Peyer's patch (tissue), 4 donors: ENCODE results near the gene RELN.

Experiments
- CTCF ChIP-seq, 6 experiments: fragments of 450-650 bp in 4 of 6; fragments of 200-600 bp in 2 of 6; sonication (generic) in 1 of 6; IDR thresholded peaks; one replicate each; pipeline ENCODE4 v1.5.1; 2017 to 2019; ENCODE audit warnings: antibody characterized with exemption in 6 of 6, mild to moderate bottlenecking in 3 of 6, moderate library complexity in 1 of 6
- POLR2A ChIP-seq, 2 donors: fragments of 450-650 bp; IDR thresholded peaks; one replicate each; pipeline ENCODE4 v1.5.1; 2017; ENCODE audit warnings: antibody characterized with exemption in 2 of 2, mild to moderate bottlenecking in 2 of 2, moderate library complexity in 2 of 2

- TF ChIP-seq CTCF (IDR thresholded peaks at IDR 0.05) (no peak), POLR2A (IDR thresholded peaks at IDR 0.05) (no peak)
Measured at GRCh38 chr7:103867874-103868273, 121.6 kb downstream of the RELN start.
